ENCODE data around the gene ADAMTS18. TPM values are rescaled to one million over a fixed set of nuclear protein-coding genes. Genes with fewer than 3 reads are reported as not detected.
"Not testable (repeated sequence)": the region's sequence is repeated elsewhere in the genome, so short reads cannot be mapped to it uniquely, and the experiment has no call there.

The ADAMTS18 gene
- total RNA-seq, 1 donor from 2014 or later, result 1.7 TPM

DNA sequence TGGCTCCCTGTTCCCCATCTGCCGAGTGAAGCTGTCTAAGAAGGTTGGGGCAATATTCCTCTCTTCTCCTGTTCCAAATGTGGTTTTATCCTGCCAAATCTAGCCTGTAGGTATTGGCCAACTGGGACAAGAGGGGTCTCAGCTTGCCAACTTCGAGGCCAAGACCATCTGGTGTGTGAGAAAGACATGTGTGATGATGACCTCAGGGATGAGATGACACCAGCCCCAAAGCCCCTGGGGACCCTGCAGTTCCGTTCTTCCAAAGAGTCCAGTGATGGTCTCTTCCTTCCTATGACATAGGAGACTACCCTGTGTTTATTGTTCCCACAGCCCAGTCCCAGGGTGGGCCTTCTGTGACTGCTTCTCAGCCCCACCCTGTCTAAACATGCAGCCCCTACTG is 34.8 kb upstream of the ADAMTS18 start:
- DNase-seq, result peak; percentile 41

DNA sequence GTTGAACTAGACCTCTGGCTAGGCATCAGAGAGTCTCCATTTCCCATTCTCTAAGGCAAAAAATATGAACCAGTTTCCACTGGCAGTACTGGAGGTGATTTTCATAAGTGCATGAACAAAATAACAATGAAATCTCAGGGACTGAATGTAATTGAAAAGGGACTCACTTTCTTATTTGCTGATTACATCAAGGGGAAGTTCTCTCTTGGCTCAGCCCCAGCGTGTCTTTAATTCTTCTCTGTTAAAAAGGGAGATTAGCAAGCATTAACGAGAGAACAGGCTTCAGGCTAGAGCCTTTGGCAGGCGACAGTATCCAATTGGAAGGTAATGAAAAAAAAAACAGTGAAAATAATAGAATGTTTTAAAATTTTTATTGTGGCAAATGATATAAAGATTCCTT is 34.0 kb upstream of the ADAMTS18 start:
- DNase-seq, result no peak
- H3K9me3 Mint-ChIP-seq (ENCODE audit: unreplicated experiment), result peaks cover 3% of the 10 kb centered on the region
- H3K4me1 Mint-ChIP-seq (ENCODE audit: low read depth, unreplicated experiment), result peaks cover 20% of the 10 kb centered on the region
- peaks cover 3% of the 10 kb centered on the region for H3K27me3 Mint-ChIP-seq (ENCODE audit: unreplicated experiment)
- TF ChIP-seq, protein P1, sequence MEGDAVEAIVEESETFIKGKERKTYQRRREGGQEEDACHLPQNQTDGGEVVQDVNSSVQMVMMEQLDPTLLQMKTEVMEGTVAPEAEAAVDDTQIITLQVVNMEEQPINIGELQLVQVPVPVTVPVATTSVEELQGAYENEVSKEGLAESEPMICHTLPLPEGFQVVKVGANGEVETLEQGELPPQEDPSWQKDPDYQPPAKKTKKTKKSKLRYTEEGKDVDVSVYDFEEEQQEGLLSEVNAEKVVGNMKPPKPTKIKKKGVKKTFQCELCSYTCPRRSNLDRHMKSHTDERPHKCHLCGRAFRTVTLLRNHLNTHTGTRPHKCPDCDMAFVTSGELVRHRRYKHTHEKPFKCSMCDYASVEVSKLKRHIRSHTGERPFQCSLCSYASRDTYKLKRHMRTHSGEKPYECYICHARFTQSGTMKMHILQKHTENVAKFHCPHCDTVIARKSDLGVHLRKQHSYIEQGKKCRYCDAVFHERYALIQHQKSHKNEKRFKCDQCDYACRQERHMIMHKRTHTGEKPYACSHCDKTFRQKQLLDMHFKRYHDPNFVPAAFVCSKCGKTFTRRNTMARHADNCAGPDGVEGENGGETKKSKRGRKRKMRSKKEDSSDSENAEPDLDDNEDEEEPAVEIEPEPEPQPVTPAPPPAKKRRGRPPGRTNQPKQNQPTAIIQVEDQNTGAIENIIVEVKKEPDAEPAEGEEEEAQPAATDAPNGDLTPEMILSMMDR (IDR thresholded peaks at IDR 0.05; ENCODE audit: partially characterized antibody, unreplicated experiment), result no peak
- H3K4me3 Mint-ChIP-seq (ENCODE audit: unreplicated experiment), result no peak overlapping the region
- H3K36me3 Mint-ChIP-seq (ENCODE audit: unreplicated experiment), result no peaks in the 10 kb centered on the region
- no peak overlapping the region for H3K27ac Mint-ChIP-seq (ENCODE audit: unreplicated experiment)

More for the DNA sequence above, 34.8 kb upstream of the ADAMTS18 start:
- Mint-ChIP-seq H3K4me1 (ENCODE audit: low read depth, unreplicated experiment) (peaks cover 20% of the 10 kb centered on the region), H3K27ac (ENCODE audit: unreplicated experiment) (peak overlapping the region; percentile 81), H3K4me3 (ENCODE audit: unreplicated experiment) (peak overlapping the region; percentile 56), H3K9me3 (ENCODE audit: unreplicated experiment) (peaks cover 3% of the 10 kb centered on the region), H3K36me3 (ENCODE audit: unreplicated experiment) (no peaks in the 10 kb centered on the region), H3K27me3 (ENCODE audit: unreplicated experiment) (peaks cover 3% of the 10 kb centered on the region)
- TF ChIP-seq, protein P1 (IDR thresholded peaks at IDR 0.05; ENCODE audit: partially characterized antibody, unreplicated experiment), result no peak

DNA sequence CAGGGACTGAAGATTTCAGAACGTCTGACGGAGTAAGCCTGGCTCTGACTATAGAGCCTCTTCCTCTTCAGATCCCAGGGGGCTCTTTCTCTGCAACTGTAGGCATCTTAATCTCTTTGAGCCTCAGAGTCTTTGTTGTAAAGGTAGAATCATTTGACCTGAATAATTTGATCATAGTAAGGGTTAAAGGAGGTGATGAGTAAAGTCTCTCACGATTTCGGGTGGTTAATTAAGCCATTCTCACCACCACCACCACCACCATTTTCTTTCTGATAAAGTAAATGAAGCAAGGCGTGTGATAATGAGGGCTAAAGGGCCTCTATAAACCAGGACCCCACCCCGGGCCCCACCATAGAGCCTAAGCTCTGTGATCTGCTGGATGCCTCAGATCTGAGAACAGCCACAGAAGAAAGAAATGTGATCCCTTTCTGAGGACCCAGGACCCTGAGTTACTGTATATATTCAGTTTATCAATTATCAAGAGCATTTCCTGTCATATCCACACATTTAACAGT is 33.0 kb upstream of the ADAMTS18 start:
- no peak overlapping the region for H3K27ac Mint-ChIP-seq (ENCODE audit: unreplicated experiment)
- H3K4me1 Mint-ChIP-seq (ENCODE audit: low read depth, unreplicated experiment), result peaks cover 23% of the 10 kb centered on the region
- no peaks in the 10 kb centered on the region for H3K36me3 Mint-ChIP-seq (ENCODE audit: unreplicated experiment)
- DNase-seq, result no peak
- H3K27me3 Mint-ChIP-seq (ENCODE audit: unreplicated experiment), result peaks cover 3% of the 10 kb centered on the region
- TF ChIP-seq, protein P1 (IDR thresholded peaks at IDR 0.05; ENCODE audit: partially characterized antibody, unreplicated experiment), result no peak
- peak overlapping the region; percentile 15 for H3K4me3 Mint-ChIP-seq (ENCODE audit: unreplicated experiment)
- H3K9me3 Mint-ChIP-seq (ENCODE audit: unreplicated experiment), result peaks cover 3% of the 10 kb centered on the region

DNA sequence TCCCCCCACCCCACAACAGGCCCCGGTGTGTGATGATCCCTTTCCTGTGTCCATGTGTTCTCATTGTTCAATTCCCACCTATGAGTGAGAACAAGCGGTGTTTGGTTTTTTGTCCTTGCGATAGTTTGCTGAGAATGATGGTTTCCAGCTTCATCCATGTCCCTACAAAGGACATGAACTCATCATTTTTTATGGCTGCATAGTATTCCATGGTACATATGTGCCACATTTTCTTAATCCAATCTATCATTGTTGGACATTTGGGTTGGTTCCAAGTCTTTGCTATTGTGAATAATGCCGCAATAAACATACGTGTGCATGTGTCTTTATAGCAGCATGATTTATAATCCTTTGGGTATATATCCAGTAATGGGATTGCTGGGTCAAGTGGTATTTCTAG is 28.8 kb upstream of the ADAMTS18 start:
- H3K4me3 Mint-ChIP-seq (ENCODE audit: unreplicated experiment); H3K9me3 Mint-ChIP-seq (ENCODE audit: unreplicated experiment); H3K36me3 Mint-ChIP-seq (ENCODE audit: unreplicated experiment); H3K27ac Mint-ChIP-seq (ENCODE audit: unreplicated experiment); DNase-seq; H3K27me3 Mint-ChIP-seq (ENCODE audit: unreplicated experiment): not testable (repeated sequence)
- peaks cover 25% of the 10 kb centered on the region for H3K4me1 Mint-ChIP-seq (ENCODE audit: low read depth, unreplicated experiment)

DNA sequence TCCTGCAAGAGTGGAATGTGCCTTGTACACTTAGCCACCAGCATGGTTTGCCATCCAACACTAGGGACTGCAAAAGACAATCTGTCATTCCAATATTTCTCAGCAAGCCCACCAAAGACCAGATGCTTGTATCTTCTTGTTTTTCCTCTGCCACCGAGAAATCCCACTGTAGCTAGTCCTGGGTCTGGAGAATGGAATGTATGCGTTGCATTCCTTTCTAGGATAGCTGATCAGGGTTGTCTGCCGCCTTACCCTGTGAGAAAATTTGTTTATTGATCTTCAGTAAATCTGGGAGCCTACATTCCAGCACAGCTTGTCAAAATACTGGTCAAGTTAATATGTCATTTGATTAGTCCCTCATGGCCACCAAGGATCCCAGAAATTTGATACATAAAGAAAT is 28.1 kb upstream of the ADAMTS18 start:
- no peak for DNase-seq
- Mint-ChIP-seq H3K4me3 (ENCODE audit: unreplicated experiment) (no peak overlapping the region), H3K27me3 (ENCODE audit: unreplicated experiment) (no peaks in the 10 kb centered on the region), H3K4me1 (ENCODE audit: low read depth, unreplicated experiment) (peaks cover 23% of the 10 kb centered on the region), H3K27ac (ENCODE audit: unreplicated experiment) (no peak overlapping the region), H3K36me3 (ENCODE audit: unreplicated experiment) (no peaks in the 10 kb centered on the region), H3K9me3 (ENCODE audit: unreplicated experiment) (peaks cover 1% of the 10 kb centered on the region)
- TF ChIP-seq, protein P1 (IDR thresholded peaks at IDR 0.05; ENCODE audit: partially characterized antibody, unreplicated experiment), result no peak
